ENCODE results near the gene MALT1. TPM values are rescaled to one million over a fixed set of nuclear protein-coding genes. Genes with fewer than 3 reads are reported as not detected.
A peak's percentile ranks its signal among the peaks of the same experiment; 100 is the strongest.

Gene MALT1
- total and polyA plus RNA-seq, 9 of the 15 experiments (the other 6 are each of a cell fraction or from before 2014, with no cell fraction given): 0.14 to 1.6 (median 0.32) TPM

GRCh38 chr18:58768293-58768974, 97.2 kb downstream of the MALT1 start (continued):
- TF ChIP-seq RAD21 (CRISPR knock-in tag; conservative IDR thresholded peaks at IDR 0.05 in 1 of 2, IDR thresholded peaks at IDR 0.05 in 1 of 2) (peak; percentile 35 to 58; a peak in 3 of 4 replicates), FOXJ3 (CRISPR knock-in tag; IDR thresholded peaks at IDR 0.05) (no peak)

- BruUV-seq (replicated peaks): no TSS peak
- Histone ChIP-seq H3K27ac (ENCODE audit: extremely low read depth, low read depth, low read length) (no peak overlapping the region), H3K9me3 (replicated peaks; ENCODE audit: control insufficient read depth, insufficient read depth, low read depth, low read length) (no peaks in the 10 kb centered on the region), H4K20me1 (replicated peaks; ENCODE audit: control insufficient read depth, insufficient read depth, low read length) (no peaks in the 10 kb centered on the region), H3K4me2 (ENCODE audit: insufficient read depth, low read length) (no peak overlapping the region), H3K9me1 (ENCODE audit: control insufficient read depth, insufficient read depth, low read length) (no peaks in the 10 kb centered on the region), H3K4me3 (no peak overlapping the region), H2AFZ (ENCODE audit: low read depth, low read length) (no peak overlapping the region), H3K36me3 (ENCODE audit: control insufficient read depth, insufficient read depth, low read length) (no peaks in the 10 kb centered on the region), H3K79me2 (ENCODE audit: control insufficient read depth, insufficient read depth, low read length) (no peaks in the 10 kb centered on the region), H3K27me3 (ENCODE audit: control insufficient read depth in 2 of 2, insufficient read depth in 2 of 2, low read length in 2 of 2) (no peaks in the 10 kb centered on the region), H3K4me1 (replicated peaks in 1 of 2; ENCODE audit: control insufficient read depth in 2 of 2, insufficient read depth in 2 of 2, low read length in 2 of 2) (peaks cover 0 to 6% of the 10 kb centered on the region in 2 experiments; a peak in 2 of 5 replicates), H3K9ac (ENCODE audit: insufficient read depth in 1 of 2, low read depth in 2 of 2, low read length in 2 of 2) (no peak overlapping the region)
- TF ChIP-seq POU5F1 (IDR thresholded peaks at IDR 0.05; ENCODE audit: borderline replicate concordance, low read depth, low read length, partially characterized antibody): no peak
- WGBS (ENCODE audit: insufficient coverage, low coverage, missing lambda C conversion rate): 6% methylated on average over 7 of the region's 8 CpGs
- ATAC-seq: no peak
- CTCF ChIA-PET (ENCODE audit: low intra/inter-chr PET ratio): interaction anchor here (0.6 kb wide), 1 partner anchor 275 kb away, joined by 3 read pairs; no protein-coding TSS in a partner anchor
- in situ Hi-C loops (cut with MboI): no loop called here
- POLR2A ChIA-PET: no interaction called here
- intact Hi-C loops (cut with micrococcal nuclease): no loop called here
- no peak for FAIRE-seq
- no peak for DNase-seq (ENCODE audit: extremely low read depth in 1 of 4, low spot score in 3 of 4)
Observed at GRCh38 chr18:58769321-58769720, 98.1 kb downstream of the MALT1 start.

Data from K562 (cell line).